HCT116 (cell line): ENCODE measurements around the gene RELCH. TPM values are rescaled to one million over a fixed set of nuclear protein-coding genes. Genes with fewer than 3 reads are reported as not detected.

Experiments
- ATAC-seq: fragments of 200-7000 bp; cut with Tn5 transposase; 2 replicates; pipeline ENCODE4 v1.9.1; 2020; ENCODE audit warnings: mild to moderate bottlenecking, moderate library complexity
- BruUV-seq: library from RNA; stranded (reverse); fragments of 400-500 nt; replicated peaks from 2 replicates; lab custom pipeline; 2021; lab: Mats Ljungman, UMichigan
- CTCF ChIA-PET: fragments of 300-600 bp; sonication (Branson Sonifier 250); formaldehyde crosslinking; loops from one replicate; lab custom pipeline; 2021; ENCODE audit warnings: antibody characterized with exemption; lab: Charles Lee
- POLR2A ChIA-PET: fragments of 300-600, 350-600 bp; sonication (Branson Sonifier 250); formaldehyde crosslinking; loops from one replicate; lab custom pipeline; 2021; ENCODE audit warnings: antibody characterized with exemption; lab: Charles Lee
- RAD21 ChIA-PET, 2 experiments: fragments of 300-600 bp; sonication (Branson Sonifier 250); formaldehyde crosslinking; loops; one replicate each; lab custom pipeline; 2023; ENCODE audit warnings: low total read pairs in 2 of 2; ENCODE audit not compliant: uncharacterized antibody in 2 of 2, unreplicated experiment in 2 of 2, low non-redundant PET in 1 of 2; lab: Charles Lee
- DNase-seq: peaks from one replicate; pipeline ENCODE4 v3.0.0-alpha.2; 2010; ENCODE audit warnings: low read depth, low spot score
- H2AFZ ChIP-seq: fragments of 200-600 bp; shearing (Covaris generic), sonication (generic); 2 replicates; pipeline ENCODE4 v1.6.1; 2017; ENCODE audit warnings: low read depth, mixed run types, mixed read lengths, antibody characterized with exemption, low read length; ENCODE audit not compliant: poor library complexity, severe bottlenecking
- H3K27ac ChIP-seq: 2 replicates; pipeline ENCODE4 v1.5.1; 2012; ENCODE audit warnings: low read depth, low read length
- H3K27me3 ChIP-seq: fragments of 200-600 bp; sonication (generic); 2 replicates; pipeline ENCODE4 v1.6.1; 2016; ENCODE audit warnings: mixed run types, low read length, mixed read lengths; ENCODE audit not compliant: insufficient read depth
- H3K36me3 ChIP-seq, 2 experiments: fragments of 200-500 bp in 1 of 2; fragments of 200-600 bp in 1 of 2; sonication (Bioruptor generic) in 1 of 2; sonication (generic) in 1 of 2; 2 replicates each; pipeline versions ENCODE4 v1.5.1 to v1.6.1; 2014 to 2016; ENCODE audit warnings: low read length in 2 of 2, inconsistent platforms in 1 of 2, mixed read lengths in 1 of 2, mixed run types in 1 of 2; ENCODE audit not compliant: insufficient read depth in 2 of 2, control insufficient read depth in 1 of 2
- H3K4me1 ChIP-seq, 2 experiments: fragments of 200-600 bp in 1 of 2; sonication (generic) in 1 of 2; 2 replicates each; pipeline versions ENCODE4 v1.5.1 to v1.6.1; 2012 to 2017; ENCODE audit warnings: low read length in 2 of 2, inconsistent platforms in 1 of 2, mild to moderate bottlenecking in 1 of 2, mixed read lengths in 1 of 2, mixed run types in 1 of 2, moderate library complexity in 1 of 2; ENCODE audit not compliant: insufficient read depth in 2 of 2, control insufficient read depth in 1 of 2
- H3K4me2 ChIP-seq: fragments of 200-600 bp; sonication (generic); 2 replicates; pipeline ENCODE4 v1.6.1; 2017; ENCODE audit warnings: mixed run types, low read length, mixed read lengths
- H3K4me3 ChIP-seq, 2 experiments: fragments of 200-600 bp in 1 of 2; sonication (generic) in 1 of 2; replicated peaks in 1 of 2; 2 replicates each; pipeline ENCODE4 v1.5.1; 2011 to 2016; ENCODE audit warnings: low read length in 2 of 2, control low read depth in 1 of 2, low read depth in 1 of 2, mild to moderate bottlenecking in 1 of 2, mixed read lengths in 1 of 2, mixed run types in 1 of 2
- H3K79me2 ChIP-seq: fragments of 200-600 bp; sonication (generic); 2 replicates; pipeline ENCODE4 v1.6.1; 2017; ENCODE audit warnings: mild to moderate bottlenecking, mixed run types, low read length, moderate library complexity, mixed read lengths; ENCODE audit not compliant: insufficient read depth
- H3K9ac ChIP-seq: fragments of 200-600 bp; sonication (generic); 2 replicates; pipeline ENCODE4 v1.6.1; 2016; ENCODE audit warnings: low read length, mixed read lengths
- H3K9me2 ChIP-seq: fragments of 200-600 bp; sonication (generic), shearing (Covaris generic); 2 replicates; pipeline ENCODE4 v1.6.1; 2017; ENCODE audit warnings: mixed run types, mild to moderate bottlenecking, moderate library complexity; ENCODE audit not compliant: insufficient read depth
- H3K9me3 ChIP-seq, 2 experiments: fragments of 200-500 bp in 1 of 2; fragments of 200-600 bp in 1 of 2; sonication (Bioruptor generic) in 1 of 2; sonication (generic) in 1 of 2; 2 replicates each; pipeline ENCODE4 v1.6.1; 2014 to 2017; ENCODE audit warnings: low read length in 2 of 2, mixed read lengths in 2 of 2, inconsistent platforms in 1 of 2, low read depth in 1 of 2, mild to moderate bottlenecking in 1 of 2, mixed run types in 1 of 2, moderate library complexity in 1 of 2; ENCODE audit not compliant: control insufficient read depth in 1 of 2, insufficient read depth in 1 of 2
- H4K20me1 ChIP-seq: fragments of 200-600 bp; sonication (generic), shearing (Covaris generic); 2 replicates; pipeline ENCODE4 v1.6.1; 2017; ENCODE audit warnings: mixed run types, mild to moderate bottlenecking, moderate library complexity; ENCODE audit not compliant: insufficient read depth
- CEBPB ChIP-seq: IDR thresholded peaks from 2 replicates; pipeline ENCODE4 v1.6.1; 2012; ENCODE audit warnings: low read depth
- CTCF ChIP-seq, 3 experiments: fragments of 200-600 bp in 1 of 3; sonication (generic) in 1 of 3; IDR thresholded peaks in 2 of 3; conservative IDR thresholded peaks in 1 of 3; 2 replicates each; pipeline ENCODE4 v1.5.1; 2012 to 2017; ENCODE audit warnings: low read depth in 2 of 3, low read length in 2 of 3, antibody characterized with exemption in 1 of 3, borderline replicate concordance in 1 of 3, control low read depth in 1 of 3, mild to moderate bottlenecking in 1 of 3, mixed read lengths in 1 of 3, mixed run types in 1 of 3, moderate library complexity in 1 of 3; ENCODE audit not compliant: insufficient read depth in 1 of 3
- FOSL1 ChIP-seq: IDR thresholded peaks from 2 replicates; pipeline ENCODE4 v1.6.1; 2012; ENCODE audit warnings: low read depth
- REST ChIP-seq: IDR thresholded peaks from 2 replicates; pipeline ENCODE4 v1.6.1; 2012; ENCODE audit warnings: low read depth
- SIN3A ChIP-seq: IDR thresholded peaks from 2 replicates; pipeline ENCODE4 v1.6.1; 2012; ENCODE audit warnings: low read depth
- SRF ChIP-seq: IDR thresholded peaks from 2 replicates; pipeline ENCODE4 v1.6.1; 2012; ENCODE audit warnings: low read depth
- ZBTB33 ChIP-seq: IDR thresholded peaks from 2 replicates; pipeline ENCODE4 v1.6.1; 2011; ENCODE audit warnings: mild to moderate bottlenecking, low read length, moderate library complexity; ENCODE audit not compliant: insufficient replicate concordance; ENCODE audit errors: extremely low read depth
- ZNF274 ChIP-seq: fragments of 200-500 bp; sonication (Bioruptor generic); IDR thresholded peaks from 2 replicates; pipeline ENCODE4 v1.6.1; 2014; ENCODE audit warnings: mild to moderate bottlenecking, low read depth, low read length, inconsistent platforms
- intact Hi-C: fragments of 100-400 bp; cut with micrococcal nuclease; formaldehyde crosslinking; loops from 2 replicates; pipeline ENCODE4 v1.10.0; 2022
- total RNA-seq: library from RNA; stranded (reverse); gene quantifications from one replicate; pipeline ENCODE4 v1.2.1, GENCODE V29; 2021; ENCODE audit not compliant: unreplicated experiment

The RELCH gene
- total RNA-seq, 1 experiment from 2014 or later: 17.4 TPM

GRCh38 chr18:62189208-62189607 lies 2.2 kb downstream of the RELCH start:
- ChIA-PET CTCF (no interaction called here), RAD21 (no interaction called here), POLR2A (no interaction called here)
- no TSS peak for BruUV-seq
- no peak for DNase-seq
- Histone ChIP-seq H3K36me3 (no peaks in the 10 kb centered on the region), H3K9me2 (no peaks in the 10 kb centered on the region), H3K27ac (no peak overlapping the region), H3K4me3 (no peak overlapping the region), H2AFZ (no peak overlapping the region), H3K27me3 (no peaks in the 10 kb centered on the region), H3K4me2 (peak overlapping the region; percentile 91), H3K9me3 (no peaks in the 10 kb centered on the region), H3K9ac (no peak overlapping the region), H3K79me2 (peaks cover 85% of the 10 kb centered on the region), H4K20me1 (no peaks in the 10 kb centered on the region), H3K4me1 (peaks cover 7 to 14% of the 10 kb centered on the region in 2 experiments; a peak in 3 of 4 replicates)
- intact Hi-C loops: loop anchor here (10.0 kb wide), 1 partner anchor 1176 kb away; the partner anchor contains the start of gene KDSR
- no peak for ATAC-seq
- no peak for TF ChIP-seq FOSL1

- Histone ChIP-seq H3K9me3 (no peaks in the 10 kb centered on the region), H3K9me2 (no peaks in the 10 kb centered on the region), H4K20me1 (peaks cover 5% of the 10 kb centered on the region; the same call in 1 of the 2 replicates), H3K27me3 (no peaks in the 10 kb centered on the region), H3K79me2 (peaks cover 95% of the 10 kb centered on the region), H3K4me1 (no peaks in the 10 kb centered on the region), H3K36me3 (no peaks in the 10 kb centered on the region), H3K27ac (no peak overlapping the region), H3K4me2 (no peak overlapping the region), H2AFZ (no peak overlapping the region), H3K9ac (no peak overlapping the region), H3K4me3 (no peak overlapping the region)
- ATAC-seq (no peak), DNase-seq (no peak)
- ChIA-PET POLR2A (no interaction called here), CTCF (interaction anchor here (1.4 kb wide), 1 partner anchor 9 kb away, joined by 4 read pairs; the partner anchor contains the start of genes PIGN and RELCH), RAD21 (no interaction called here)
- intact Hi-C loops: no loop called here
- BruUV-seq: no TSS peak
- no peak for TF ChIP-seq SIN3A
- TF ChIP-seq REST: no peak
- no peak for TF ChIP-seq ZNF274
- TF ChIP-seq CTCF (IDR thresholded peaks at IDR 0.05 in 2 of 3, conservative IDR thresholded peaks at IDR 0.05 in 1 of 3; ENCODE audit: borderline replicate concordance in 1 of 3, insufficient read depth in 1 of 3, low read depth in 2 of 3, low read length in 2 of 3): peak in 2 of 3 experiments; percentile 44 to 51; a peak in 4 of 6 replicates
- TF ChIP-seq ZBTB33: no peak
- TF ChIP-seq CEBPB: no peak
- no peak for TF ChIP-seq SRF
Observed at GRCh38 chr18:62196079-62196478, 9.0 kb downstream of the RELCH start.
